GM21576 (cell line): ENCODE measurements around the gene CACNA2D2.

Experiments
- ATAC-seq: cut with Tn5 transposase; IDR thresholded peaks from one replicate; pipeline ENCODE4 v1.9.1; 2021; ENCODE audit warnings: mild to moderate bottlenecking, moderate library complexity; ENCODE audit not compliant: unreplicated experiment

The CACNA2D2 gene

DNA sequence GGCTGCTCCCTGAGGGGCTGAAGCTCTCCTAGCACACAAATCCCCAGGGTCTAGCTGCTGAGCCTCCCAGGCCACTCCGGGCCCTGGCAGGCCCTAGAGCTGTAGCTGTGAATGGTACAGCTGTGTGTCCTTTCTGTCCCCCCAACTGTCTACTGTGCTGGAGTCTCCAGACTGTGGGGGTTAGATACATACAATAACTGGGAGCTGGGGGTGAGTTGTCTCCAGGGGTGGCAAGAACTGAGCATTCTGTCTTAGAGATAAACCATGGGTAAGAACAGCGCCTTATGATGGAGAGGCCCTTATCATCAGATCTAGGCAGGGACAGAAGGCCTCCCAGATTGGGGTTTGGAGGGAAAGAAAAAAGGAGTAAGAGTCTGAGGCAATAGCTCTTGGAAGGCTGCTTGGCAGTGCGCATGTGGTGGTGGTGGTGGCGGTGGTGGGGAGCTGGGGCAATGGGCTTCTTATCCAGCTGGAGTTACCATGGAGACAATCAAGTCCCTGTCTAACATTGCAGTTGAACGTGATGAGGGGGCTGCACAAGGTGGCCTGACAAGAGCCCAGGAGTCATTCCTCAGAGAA lies 149.2 kb downstream of the CACNA2D2 start:
- ATAC-seq = no peak

DNA sequence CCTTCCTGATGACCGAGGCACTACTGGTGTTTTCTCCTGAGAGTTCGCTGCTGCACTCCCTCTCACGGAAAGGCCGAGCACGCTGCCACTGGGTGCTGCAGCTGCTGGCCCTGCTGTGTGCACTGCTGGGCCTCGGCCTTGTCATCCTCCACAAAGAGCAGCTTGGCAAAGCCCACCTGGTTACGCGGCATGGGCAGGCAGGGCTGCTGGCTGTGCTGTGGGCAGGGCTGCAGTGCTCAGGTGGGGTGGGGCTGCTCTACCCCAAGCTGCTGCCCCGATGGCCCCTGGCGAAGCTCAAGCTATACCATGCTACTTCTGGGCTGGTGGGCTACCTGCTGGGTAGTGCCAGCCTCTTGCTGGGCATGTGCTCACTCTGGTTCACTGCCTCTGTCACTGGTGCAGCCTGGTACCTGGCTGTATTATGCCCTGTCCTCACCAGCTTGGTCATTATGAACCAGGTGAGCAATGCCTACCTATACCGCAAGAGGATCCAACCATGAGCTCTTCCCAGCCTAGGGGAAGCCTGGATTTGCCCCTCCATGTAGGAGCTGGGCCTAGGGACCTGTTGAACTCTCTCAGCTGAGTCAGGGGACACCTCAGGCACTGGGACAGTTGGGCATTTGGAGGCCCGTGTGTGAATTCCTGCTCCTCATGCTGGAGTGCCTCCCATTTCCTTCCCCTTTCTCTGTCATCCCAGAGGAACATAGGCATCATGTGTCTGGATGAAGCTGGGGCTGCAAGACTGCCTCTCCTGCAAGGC lies 150.0 kb downstream of the CACNA2D2 start:
- no peak for ATAC-seq

DNA sequence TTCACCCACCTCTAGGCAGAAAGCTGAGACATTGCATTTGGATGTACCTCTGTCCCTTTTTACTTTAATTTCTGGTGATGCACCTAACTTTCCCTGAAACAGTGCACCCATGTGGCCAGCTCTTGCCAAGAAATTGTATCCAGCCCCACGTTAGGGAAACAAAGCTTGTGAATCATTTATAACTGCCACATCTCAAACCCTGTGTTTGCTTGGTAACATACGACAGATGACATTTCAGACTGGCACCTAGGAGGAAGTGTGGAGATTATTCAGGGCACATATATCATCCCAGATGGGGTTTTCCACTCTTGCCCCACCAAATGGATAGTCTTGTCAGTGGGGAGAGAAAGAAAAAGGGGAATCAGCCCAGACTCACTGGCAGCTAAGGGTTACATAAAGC lies 150.7 kb downstream of the CACNA2D2 start:
- no peak for ATAC-seq

DNA sequence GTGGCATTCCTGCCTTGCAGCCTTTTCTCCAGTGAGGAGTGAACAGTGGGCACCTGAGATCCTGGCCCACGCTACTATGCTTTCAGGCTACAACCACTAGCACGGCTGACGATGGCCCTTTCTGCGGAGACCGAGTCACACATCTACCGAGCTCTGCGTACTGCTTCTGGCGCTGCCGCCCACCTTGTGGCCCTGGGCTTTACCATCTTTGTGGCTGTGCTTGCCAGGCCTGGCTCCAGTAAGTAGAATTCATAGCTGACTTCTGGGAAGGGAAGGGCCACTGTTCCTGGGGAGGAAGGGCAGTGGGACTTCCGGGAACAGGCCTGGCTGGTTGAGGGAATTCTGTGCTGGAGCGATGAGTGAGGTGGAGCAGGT lies 152.1 kb downstream of the CACNA2D2 start:
- ATAC-seq = no peak

DNA sequence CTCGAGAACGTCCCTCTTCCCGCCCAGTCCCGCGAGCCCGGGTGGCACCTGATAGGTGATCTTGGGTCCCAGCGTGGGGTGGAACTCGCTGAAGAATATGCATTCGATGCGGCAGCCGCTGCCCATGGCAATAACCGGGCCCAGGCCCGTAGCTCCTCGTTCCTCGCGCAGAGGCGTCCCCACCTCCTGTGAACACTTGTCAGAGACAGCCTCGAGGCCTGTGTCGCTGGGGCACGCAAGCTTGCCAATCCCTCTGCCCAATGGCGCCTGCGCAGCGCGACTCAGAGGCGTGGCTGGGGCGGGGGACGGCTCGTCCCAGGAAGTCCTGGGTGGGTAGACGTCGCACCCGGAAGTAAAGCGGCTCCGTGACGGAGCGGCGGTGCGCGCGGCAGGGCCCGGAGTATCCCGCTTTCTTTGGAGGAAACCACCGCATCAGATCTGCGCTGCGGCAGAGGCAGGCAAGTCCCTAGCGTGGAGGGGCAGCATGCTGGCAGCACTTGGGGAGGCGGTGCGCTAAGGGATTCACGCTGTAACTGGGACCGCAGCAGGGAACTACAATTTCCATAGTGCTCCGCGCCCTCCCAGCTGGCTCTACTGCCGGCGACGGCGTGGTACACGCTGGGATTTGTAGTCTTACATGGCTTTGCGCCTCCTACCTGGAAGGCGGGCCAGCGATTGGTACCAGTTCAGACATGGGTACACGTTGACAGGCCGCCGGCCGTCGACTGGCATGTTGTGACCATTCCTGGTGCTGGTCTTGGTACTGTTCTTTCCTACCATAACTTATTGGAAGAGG lies 152.7 kb downstream of the CACNA2D2 start, which contains the start of the genes CYB561D2 and NPRL2:
TSS of gene CYB561D2 (plus strand) at position 336 of the 796 bp plus-strand sequence. CDS start 572 bp downstream, outside the sequence.
TSS of gene NPRL2 (minus strand) at position 249 of the 796 bp plus-strand sequence. CDS start at position 126, 123 bp downstream.
- ATAC-seq = peak; percentile 74

DNA sequence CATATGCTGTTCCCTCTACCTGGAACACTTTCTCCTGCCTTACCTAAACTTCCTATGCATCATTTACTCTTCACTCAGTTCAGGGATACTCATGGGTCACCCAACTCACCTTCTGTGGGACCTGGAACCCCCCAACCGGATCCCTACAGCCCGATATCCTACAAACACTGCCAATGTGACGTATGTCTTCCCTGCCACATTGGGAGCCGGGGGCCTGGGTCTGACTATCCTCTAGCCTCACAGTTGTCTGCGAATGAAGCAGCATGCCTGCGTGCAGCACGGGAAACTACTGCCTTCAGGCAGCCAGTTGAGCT lies 153.3 kb downstream of the CACNA2D2 start:
- no peak for ATAC-seq

DNA sequence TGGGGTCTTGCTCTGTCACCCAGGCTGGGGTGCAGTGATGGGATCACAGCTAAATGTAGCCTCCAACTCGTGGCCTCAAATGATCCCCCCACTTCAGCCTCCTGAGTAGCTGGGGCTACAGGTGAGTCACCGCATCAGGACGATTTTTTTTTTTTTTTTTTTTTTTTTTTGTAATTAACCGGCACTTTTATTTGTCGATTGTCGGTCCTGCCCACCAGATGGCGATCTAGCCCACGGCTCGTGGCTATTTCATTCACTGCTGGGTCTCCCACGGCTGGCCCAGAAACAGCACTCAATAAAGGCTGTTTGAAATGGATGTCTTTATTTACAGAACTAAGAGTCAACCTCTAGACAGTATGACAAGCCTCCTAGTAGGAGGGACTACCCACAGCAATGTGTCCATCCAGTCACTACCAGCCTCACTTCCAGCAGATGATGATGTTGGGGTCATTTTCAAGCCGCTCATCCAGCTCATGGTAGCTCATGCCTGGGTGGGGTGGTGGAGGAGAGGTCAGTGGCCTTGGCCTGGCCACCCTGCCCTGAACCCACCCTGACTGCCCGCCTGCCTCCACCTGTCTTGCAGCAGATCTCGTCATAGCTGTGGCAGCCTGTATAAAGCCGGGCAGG lies 156.1 kb downstream of the CACNA2D2 start:
- no peak for ATAC-seq

DNA sequence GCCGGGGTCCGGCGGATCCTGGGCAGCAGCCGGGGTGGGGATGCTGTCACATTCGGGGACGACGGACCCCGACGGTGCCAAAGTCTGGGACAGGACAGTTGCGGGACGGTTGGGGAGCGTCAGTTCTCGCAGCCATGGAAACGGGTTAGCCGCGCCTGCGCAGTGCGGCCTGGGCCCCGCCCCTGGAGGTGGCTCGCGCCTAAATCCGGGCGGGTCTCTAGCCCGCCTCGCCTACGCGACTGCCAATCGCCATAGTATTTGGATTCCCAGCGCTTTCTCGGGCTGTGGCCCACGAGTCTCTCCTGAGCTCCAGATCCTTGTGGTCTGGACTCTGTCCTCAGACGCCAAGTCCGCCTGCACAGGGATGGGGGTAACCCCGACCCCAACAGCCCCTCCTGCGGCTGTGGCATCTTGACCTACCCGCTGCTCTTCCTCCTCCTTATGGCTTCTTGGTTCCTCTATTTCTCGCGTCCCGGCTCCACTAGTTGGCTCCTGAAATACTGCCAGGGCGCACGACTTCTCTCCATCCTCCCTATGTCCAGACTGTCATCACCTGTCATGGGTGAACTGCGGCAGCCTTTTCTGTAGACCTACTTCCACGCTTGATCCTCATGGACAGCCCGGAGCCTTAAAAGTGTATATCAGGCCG lies 157.7 kb downstream of the CACNA2D2 start, which contains the start of gene ZMYND10:
TSS of gene ZMYND10 (minus strand) at position 147 of the 649 bp plus-strand sequence. CDS start 153 bp downstream, outside the sequence.
- ATAC-seq = no peak

DNA sequence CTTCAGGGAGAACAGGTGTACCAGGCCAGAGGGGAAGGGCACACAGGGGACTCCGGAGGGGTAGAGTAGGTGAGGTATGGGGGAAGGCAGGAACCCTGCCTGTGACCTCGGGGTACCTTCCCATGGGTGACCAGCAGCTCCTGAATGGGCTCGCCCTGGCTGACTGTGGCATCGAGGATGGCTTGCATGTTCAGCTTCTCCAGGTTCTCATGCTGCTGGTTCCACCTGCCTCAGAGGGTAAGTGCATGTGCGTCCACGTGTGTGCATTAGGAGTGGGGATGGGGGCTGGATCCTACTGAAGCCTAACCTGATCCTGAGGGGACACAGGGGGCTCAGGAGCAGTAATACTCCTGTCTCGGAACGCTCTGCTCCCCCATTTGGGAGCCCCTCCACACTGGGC lies 158.4 kb downstream of the CACNA2D2 start:
- ATAC-seq = no peak

DNA sequence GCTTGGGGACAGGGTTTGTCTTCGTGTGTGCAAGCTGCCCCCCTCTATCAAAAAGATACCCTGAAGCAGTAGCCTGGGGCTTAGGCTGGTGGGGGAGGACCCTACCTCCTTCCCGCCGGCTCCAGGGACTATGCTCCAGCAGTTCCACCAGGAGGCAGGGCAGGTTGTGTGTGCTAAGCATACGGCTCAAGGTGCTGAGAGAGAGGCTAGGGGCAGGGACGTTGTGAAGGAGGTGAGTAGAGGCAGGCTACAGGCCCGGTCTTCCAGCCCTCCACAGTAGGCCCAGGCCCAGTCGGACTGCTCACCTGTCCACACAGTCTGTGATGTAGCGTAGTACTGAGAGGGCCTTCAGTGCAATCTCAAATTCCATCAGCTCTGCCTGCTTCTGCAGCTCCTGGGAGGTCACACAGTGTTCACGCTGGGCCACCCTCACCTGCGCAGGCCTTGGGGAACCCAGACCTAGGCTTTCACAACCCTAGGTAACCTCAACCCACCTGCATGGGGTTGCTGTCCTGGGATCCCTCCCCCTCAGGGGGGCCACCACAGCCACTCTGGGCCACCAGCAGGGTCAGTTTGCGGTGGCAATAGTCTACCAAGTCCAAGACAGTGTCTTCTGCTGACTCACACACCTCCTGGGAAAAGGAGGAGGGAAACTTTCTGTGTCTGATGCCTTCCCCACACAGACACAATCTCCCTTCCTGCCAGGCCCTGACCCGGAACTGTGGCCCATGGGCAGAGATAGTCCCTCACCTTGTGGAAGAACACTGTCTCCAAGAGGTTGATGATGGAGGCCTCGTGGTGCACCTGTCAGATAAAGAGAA lies 160.4 kb downstream of the CACNA2D2 start:
- no peak for ATAC-seq

DNA sequence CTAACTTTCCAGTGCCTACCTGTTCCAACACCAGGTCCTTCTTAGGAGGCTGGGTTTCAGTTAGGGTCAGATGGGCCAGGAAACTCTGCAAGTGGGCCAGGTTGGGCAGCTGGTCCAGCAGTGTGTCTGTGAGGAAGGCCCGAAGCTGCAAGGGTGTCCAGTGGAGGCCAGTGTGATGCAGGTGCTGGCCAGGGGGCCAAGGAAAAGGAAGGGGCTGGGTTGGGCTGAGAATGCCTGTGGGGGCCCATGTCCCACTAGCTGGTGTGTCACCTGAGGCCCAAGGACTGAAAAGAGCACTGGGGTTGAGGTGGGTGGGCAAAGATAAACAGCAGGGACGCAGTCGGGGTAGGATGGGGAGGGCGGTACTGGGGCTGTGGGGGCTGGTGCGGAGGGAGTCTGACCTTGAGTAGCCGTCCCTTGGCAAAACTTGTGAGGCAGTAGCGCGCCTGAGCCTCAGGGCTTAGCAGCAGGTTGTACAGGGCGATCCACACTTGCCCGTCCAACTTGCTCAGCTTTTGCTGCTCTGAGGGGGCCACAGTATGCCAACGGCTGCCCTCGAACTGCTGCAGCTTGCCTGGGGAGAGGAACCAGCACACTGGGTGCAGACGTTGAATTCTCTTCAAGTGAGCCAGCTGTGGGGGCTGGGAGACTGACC lies 161.3 kb downstream of the CACNA2D2 start:
- no peak for ATAC-seq

DNA sequence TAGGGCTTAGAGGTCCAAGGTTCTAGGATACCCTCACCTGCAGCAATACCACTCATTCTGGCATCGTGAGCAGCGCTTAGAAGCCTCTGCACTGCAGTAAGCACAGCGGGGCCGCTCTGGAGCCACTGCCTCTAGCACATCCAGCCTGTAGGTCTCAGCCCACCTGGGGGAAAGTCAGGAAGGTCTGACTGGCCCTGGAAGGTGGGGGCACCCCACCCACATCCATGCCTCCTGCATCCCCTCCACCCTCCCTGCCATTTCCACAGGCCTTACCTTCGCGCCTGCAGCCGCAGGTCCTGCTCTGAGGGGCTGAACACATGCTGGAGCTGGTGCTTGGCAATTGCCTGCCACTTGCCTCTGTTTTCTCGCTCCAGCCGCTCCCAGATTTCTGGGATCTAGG lies 161.9 kb downstream of the CACNA2D2 start:
- ATAC-seq = no peak

DNA sequence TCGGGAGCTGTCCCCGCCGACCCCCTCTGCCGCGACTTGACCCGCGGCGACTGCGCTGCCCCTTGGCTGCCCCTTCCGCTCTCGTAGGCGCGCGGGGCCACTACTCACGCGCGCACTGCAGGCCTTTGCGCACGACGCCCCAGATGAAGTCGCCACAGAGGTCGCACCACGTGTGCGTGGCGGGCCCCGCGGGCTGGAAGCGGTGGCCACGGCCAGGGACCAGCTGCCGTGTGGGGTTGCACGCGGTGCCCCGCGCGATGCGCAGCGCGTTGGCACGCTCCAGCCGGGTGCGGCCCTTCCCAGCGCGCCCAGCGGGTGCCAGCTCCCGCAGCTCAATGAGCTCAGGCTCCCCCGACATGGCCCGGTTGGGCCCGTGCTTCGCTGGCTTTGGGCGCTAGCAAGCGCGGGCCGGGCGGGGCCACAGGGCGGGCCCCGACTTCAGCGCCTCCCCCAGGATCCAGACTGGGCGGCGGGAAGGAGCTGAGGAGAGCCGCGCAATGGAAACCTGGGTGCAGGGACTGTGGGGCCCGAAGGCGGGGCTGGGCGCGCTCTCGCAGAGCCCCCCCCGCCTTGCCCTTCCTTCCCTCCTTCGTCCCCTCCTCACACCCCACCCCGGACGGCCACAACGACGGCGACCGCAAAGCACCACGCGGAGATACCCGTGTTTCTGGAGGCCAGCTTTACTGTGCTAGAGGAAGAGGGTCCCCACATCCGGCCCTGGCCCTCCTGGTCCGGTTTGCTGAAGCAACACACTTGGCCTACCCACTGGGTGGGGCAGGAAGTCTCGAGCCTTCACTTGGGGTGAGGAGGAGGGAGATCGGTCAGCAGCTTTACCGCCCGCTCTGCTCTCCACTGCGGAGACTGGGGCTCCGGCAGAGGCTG lies 162.7 kb downstream of the CACNA2D2 start, which contains the start of gene RASSF1:
TSS of gene RASSF1 (minus strand) at position 389 of the 882 bp plus-strand sequence. CDS start at position 358, 31 bp downstream.
- ATAC-seq = no peak

DNA sequence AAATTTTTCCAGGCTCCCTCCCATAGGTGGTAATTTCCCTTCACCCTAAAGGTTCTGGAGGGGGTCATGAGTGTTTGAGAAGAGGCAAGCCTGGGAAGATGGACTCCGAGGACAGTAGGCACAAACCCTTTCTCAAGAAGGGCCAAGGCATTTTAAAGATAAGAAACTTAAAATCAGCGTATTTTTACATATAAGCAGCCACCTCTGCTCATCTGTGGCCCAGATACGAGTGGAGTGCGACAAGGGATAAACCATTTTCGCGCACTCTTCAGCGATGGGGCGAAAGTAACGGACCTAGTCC lies 163.3 kb downstream of the CACNA2D2 start:
- ATAC-seq = no peak

DNA sequence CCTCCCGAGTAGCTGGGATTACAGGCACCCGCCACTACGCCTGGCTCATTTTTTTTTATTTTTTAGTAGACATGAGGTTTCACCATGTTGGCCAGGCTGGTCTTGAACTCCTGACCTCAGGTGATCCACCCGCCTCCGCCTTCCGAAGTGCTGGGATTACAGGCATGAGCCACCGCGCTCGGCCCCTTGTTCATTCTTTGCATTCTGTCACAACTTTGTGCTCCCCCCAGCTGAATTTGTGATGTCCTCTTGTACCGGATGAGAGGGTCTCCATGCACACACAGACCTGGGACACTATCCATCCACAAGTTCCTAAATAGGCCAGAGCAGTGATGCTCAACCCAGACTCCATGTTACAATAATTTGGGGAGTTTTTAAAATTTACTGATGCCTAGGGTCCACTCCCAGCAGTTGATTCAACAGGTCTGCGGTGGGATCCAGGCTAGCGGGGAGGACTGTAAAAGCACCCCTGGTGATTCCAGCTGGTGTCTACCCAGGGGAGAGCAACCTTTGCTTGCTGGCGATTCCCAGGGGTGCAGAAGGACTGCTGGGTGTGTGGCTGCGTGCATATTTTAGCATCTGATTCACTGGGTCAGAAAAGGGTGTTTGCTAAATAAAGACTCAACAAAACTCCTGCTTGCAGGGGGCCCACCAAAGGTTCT lies 163.8 kb downstream of the CACNA2D2 start:
- no peak for ATAC-seq

DNA sequence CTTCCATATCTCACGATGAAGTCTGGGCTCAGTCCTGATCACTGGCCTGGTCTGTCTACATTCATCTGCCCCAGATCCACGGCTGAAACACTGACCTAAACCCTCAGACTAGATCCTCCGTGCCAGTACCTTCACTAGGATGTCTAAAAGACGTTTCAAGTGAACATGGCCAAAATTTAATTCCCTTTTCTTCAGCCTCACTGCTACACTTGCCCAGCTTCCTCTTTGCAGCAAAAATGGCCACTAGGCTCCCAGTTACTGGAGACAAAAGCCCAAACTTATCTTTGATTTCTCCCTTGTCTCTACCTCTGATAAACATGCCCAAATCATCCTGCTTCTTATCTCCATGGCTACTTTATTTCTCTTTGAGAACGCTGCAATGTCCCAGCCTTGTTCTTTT lies 164.5 kb downstream of the CACNA2D2 start:
- ATAC-seq = no peak

DNA sequence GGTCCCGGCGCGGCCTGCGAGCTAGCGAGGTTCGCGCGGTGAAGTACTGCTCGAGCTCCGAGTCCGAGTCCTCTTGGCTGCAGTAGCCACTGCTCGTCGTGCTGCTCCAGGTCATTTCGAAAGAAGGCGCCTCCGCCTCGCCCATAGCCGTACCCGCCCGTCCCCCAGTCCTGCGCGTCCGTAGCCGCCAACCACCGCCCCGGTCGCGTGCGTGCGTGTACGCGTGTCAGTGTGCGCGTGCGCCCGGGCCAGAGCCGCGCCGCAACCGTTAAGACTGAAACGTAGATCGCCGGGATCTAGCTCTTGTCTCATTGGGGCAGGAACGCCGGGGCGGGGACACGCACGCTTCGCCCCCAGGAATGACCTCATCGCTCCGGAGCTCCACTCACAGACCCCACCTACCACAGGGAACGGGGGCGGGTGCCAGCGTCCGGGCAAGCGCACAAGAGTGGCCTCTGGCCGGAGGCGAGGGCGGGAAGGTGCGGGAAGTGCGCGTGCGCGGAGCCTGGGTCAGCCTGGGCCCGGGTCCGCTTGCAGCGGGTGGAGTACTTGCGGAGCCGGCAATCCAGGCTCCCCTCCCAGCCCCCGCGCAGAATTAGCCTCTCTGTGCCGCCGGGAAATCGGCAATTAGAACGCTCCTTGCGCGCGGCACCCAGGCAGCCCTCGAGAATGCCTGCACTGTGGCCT lies 166.1 kb downstream of the CACNA2D2 start:
- ATAC-seq = peak; percentile 71
